Hepatocyte (in vitro differentiated cells): Measurements from ENCODE around the gene TPSB2. TPM values are rescaled to one million over a fixed set of nuclear protein-coding genes. Genes with fewer than 3 reads are reported as not detected.
"Not testable (repeated sequence)": the region's sequence is repeated elsewhere in the genome, so short reads cannot be mapped to it uniquely, and the experiment has no call there.

Experiments used
- DNase-seq: peaks from one replicate; pipeline ENCODE4 v3.0.0-alpha.2; 2016; ENCODE audit warnings: low spot score
- H2AFZ ChIP-seq: fragments of 200-600 bp; sonication (generic); 2 replicates; pipeline ENCODE4 v1.6.0; 2016; ENCODE audit warnings: antibody characterized with exemption, mild to moderate bottlenecking
- H3K27ac ChIP-seq: fragments of 200-600 bp; sonication (generic); 2 replicates; pipeline ENCODE4 v1.5.1; 2016; ENCODE audit warnings: mild to moderate bottlenecking
- H3K27me3 ChIP-seq: fragments of 200-600 bp; sonication (generic); 2 replicates; pipeline ENCODE4 v1.6.1; 2016
- H3K36me3 ChIP-seq: fragments of 200-600 bp; sonication (generic); replicated peaks from 2 replicates; pipeline ENCODE4 v1.5.1; 2016; ENCODE audit warnings: low read depth; ENCODE audit not compliant: insufficient read depth
- H3K4me1 ChIP-seq: fragments of 200-600 bp; sonication (generic); 2 replicates; pipeline ENCODE4 v1.5.1; 2016; ENCODE audit warnings: mild to moderate bottlenecking, moderate library complexity; ENCODE audit not compliant: insufficient read depth
- H3K4me2 ChIP-seq: fragments of 200-600 bp; sonication (generic); 2 replicates; pipeline ENCODE4 v1.6.0; 2016
- H3K4me3 ChIP-seq: fragments of 200-600 bp; sonication (generic); 2 replicates; pipeline ENCODE4 v1.5.1; 2016; ENCODE audit warnings: mild to moderate bottlenecking
- H3K79me2 ChIP-seq: fragments of 200-600 bp; sonication (generic); 2 replicates; pipeline ENCODE4 v1.6.0; 2017; ENCODE audit warnings: mild to moderate bottlenecking
- H3K9me2 ChIP-seq: fragments of 200-600 bp; sonication (generic); replicated peaks from 2 replicates; pipeline ENCODE4 v1.6.0; 2017; ENCODE audit warnings: mild to moderate bottlenecking; ENCODE audit not compliant: insufficient read depth
- H3K9me3 ChIP-seq: fragments of 200-600 bp; sonication (generic); 2 replicates; pipeline ENCODE4 v1.5.1; 2016; ENCODE audit warnings: low read depth, mild to moderate bottlenecking
- H4K20me1 ChIP-seq: fragments of 200-600 bp; sonication (generic); 2 replicates; pipeline ENCODE4 v1.6.0; 2016; ENCODE audit warnings: mild to moderate bottlenecking; ENCODE audit not compliant: insufficient read depth, poor library complexity, severe bottlenecking
- CTCF ChIP-seq: fragments of 200-600 bp; sonication (generic); IDR thresholded peaks from 2 replicates; pipeline ENCODE4 v1.5.1; 2016; ENCODE audit warnings: antibody characterized with exemption, mild to moderate bottlenecking; ENCODE audit not compliant: poor library complexity
- EZH2 ChIP-seq: fragments of 200-600 bp; sonication (generic); IDR thresholded peaks from 2 replicates; pipeline ENCODE4 v1.6.1; 2016; ENCODE audit warnings: antibody characterized with exemption, mild to moderate bottlenecking, borderline replicate concordance
- EZH2phosphoT487 ChIP-seq: fragments of 200-600 bp; sonication (generic); IDR thresholded peaks from one replicate; pipeline ENCODE4 v1.6.1; 2018; ENCODE audit warnings: antibody characterized with exemption, mild to moderate bottlenecking, low read depth, moderate library complexity; ENCODE audit not compliant: unreplicated experiment, severe bottlenecking
- WGBS: methylation state at CpG from one replicate; pipeline ENCODE4 v1.1.6; 2016; ENCODE audit warnings: low lambda C conversion rate; ENCODE audit errors: missing lambda C conversion rate; 5-methylcytosine and 5-hydroxymethylcytosine counted together
- polyA plus RNA-seq: library from polyadenylated mRNA; unstranded; fragments of >200 nt; fragmentation: Nextera tagmentation; extraction: Ambion mirVana; gene quantifications from 2 replicates; pipeline ENCODE4 v1.2.1, GENCODE V29; 2016
- total RNA-seq: library from RNA; depleted of rRNA; stranded (reverse); fragments of >200 nt; gene quantifications from 2 replicates; pipeline ENCODE4 v1.2.3, GENCODE V29; 2014

TPSB2 gene
- total and polyA plus RNA-seq, 2 experiments from 2014 or later = not detected

GRCh38 chr16:1256874-1257322, 26.9 kb upstream of the TPSB2 start:
- no peaks in the 10 kb centered on the region for H4K20me1 ChIP-seq
- H3K79me2 ChIP-seq = no peaks in the 10 kb centered on the region
- WGBS = 89% methylated on average over 22 of the region's 22 CpGs
- H3K9me2 ChIP-seq = no peaks in the 10 kb centered on the region
- no peak overlapping the region for H3K4me3 ChIP-seq
- H3K9me3 ChIP-seq = no peaks in the 10 kb centered on the region
- H3K27me3 ChIP-seq = peaks cover 8% of the 10 kb centered on the region
- H2AFZ ChIP-seq = no peak overlapping the region
- H3K27ac ChIP-seq = no peak overlapping the region
- no peak overlapping the region for H3K4me2 ChIP-seq
- no peak for TF ChIP-seq EZH2phosphoT487
- TF ChIP-seq EZH2 = no peak
- TF ChIP-seq CTCF = no peak
- no peaks in the 10 kb centered on the region for H3K36me3 ChIP-seq
- no peak for DNase-seq
- no peaks in the 10 kb centered on the region for H3K4me1 ChIP-seq

GRCh38 chr16:1256296-1256873, 26.4 kb upstream of the TPSB2 start:
- not testable (repeated sequence) for H3K27me3 ChIP-seq, H3K36me3 ChIP-seq, H3K9me2 ChIP-seq, DNase-seq, H3K79me2 ChIP-seq, H2AFZ ChIP-seq, H3K27ac ChIP-seq, H3K4me2 ChIP-seq, H3K4me3 ChIP-seq, H4K20me1 ChIP-seq, H3K9me3 ChIP-seq, H3K4me1 ChIP-seq
- whole genome bisulfite sequencing = 91% methylated on average over 23 of the region's 23 CpGs

DNA sequence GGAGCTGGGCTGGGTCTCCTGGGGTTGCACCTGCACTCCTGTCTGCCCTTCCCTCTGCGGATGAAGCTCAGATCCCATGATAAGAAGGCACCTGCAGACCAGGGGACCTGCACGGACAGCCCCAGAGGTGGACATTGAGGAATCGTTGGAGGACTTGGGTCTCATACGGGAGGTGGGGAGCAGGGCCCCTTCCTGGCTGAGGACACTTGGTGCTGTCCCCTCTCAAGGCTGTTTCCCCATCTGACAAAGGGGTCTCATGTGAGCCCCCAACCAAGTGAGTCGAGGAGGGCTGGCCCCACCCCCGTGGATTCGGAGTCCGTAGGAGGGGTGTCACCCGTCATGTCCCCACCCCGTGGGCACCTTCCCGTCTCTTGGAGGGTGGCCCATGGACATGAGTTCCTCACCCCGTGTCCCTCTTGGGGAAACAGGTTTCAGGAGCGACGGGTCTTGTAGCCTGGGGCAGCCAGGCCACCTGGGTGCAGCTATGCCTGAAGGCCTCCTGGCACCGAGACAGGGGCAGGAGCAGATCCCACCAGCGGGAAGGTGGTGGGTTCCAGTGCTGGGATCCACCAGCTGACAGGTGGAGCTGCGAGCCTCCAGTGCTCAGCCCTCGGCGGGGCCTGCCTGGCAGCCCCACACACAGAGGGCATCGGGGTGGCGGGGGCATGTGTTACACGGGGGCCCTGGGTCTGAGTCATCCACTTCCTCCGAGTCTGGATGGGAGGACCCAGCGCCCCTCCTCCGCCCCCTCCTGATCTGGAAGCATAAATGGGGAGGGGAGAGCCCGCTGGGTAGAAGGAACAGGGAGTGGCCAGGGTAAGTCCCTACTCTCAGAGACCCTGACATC, 25.5 kb upstream of the TPSB2 start, which contains the start of gene TPSD1:
Gene TPSD1 (plus strand): TSS at position 794 of the 847 bp plus-strand sequence. CDS start 212 bp downstream, outside the sequence.
- H3K79me2 ChIP-seq, H4K20me1 ChIP-seq, H3K9me3 ChIP-seq, H3K27ac ChIP-seq, DNase-seq, H2AFZ ChIP-seq, H3K27me3 ChIP-seq, H3K36me3 ChIP-seq, H3K9me2 ChIP-seq, H3K4me3 ChIP-seq, H3K4me1 ChIP-seq, H3K4me2 ChIP-seq: not testable (repeated sequence)
- 86% methylated on average over 21 of the region's 26 CpGs for WGBS

GRCh38 chr16:1254821-1255220, 24.8 kb upstream of the TPSB2 start:
- no CpG with 5 or more reads among the region's 3 CpGs for WGBS
- not testable (repeated sequence) for H3K9me3 ChIP-seq, H3K4me1 ChIP-seq, H3K4me3 ChIP-seq, H3K9me2 ChIP-seq, H3K79me2 ChIP-seq, H2AFZ ChIP-seq, H3K36me3 ChIP-seq, DNase-seq, H4K20me1 ChIP-seq, H3K27me3 ChIP-seq, H3K27ac ChIP-seq, H3K4me2 ChIP-seq

DNA sequence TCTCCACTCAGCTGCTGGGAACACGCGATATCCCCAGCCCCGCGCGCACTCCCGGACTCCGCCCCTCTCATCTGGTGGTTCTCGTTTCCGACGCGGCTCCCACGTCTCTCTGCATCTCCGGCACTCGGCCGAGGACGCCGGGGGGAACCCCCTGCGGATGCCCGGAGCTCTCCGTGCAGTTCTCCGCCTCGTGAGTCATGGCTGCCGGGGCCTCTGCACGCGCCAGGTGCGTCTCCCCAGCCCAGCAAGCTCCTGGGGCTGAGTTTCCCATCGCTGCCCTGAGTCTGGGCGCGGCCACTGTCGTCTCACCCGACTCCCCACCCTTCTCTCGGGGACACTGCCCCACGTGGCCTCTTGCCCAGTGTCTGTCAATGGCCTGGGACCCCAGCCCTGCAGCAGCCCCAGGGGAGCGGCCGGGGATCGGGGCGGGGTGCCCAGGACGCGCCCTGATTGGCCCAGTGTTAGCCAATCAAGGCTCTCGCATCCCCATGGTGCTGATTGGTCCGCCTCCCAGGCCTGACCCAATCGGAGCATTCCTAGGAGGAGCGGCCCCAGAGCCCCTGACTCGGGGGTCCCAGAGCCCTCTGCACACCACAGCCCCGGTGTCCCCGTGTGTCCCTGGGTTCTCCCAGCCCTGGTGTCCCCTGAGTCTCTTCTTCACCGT, 23.8 kb upstream of the TPSB2 start:
- H3K4me3 ChIP-seq, H2AFZ ChIP-seq, DNase-seq, H3K27me3 ChIP-seq, H3K27ac ChIP-seq, H3K4me1 ChIP-seq, H3K9me3 ChIP-seq, H3K36me3 ChIP-seq, H4K20me1 ChIP-seq, H3K79me2 ChIP-seq, H3K4me2 ChIP-seq, H3K9me2 ChIP-seq: not testable (repeated sequence)
- no CpG with 5 or more reads among the region's 47 CpGs for WGBS

DNA sequence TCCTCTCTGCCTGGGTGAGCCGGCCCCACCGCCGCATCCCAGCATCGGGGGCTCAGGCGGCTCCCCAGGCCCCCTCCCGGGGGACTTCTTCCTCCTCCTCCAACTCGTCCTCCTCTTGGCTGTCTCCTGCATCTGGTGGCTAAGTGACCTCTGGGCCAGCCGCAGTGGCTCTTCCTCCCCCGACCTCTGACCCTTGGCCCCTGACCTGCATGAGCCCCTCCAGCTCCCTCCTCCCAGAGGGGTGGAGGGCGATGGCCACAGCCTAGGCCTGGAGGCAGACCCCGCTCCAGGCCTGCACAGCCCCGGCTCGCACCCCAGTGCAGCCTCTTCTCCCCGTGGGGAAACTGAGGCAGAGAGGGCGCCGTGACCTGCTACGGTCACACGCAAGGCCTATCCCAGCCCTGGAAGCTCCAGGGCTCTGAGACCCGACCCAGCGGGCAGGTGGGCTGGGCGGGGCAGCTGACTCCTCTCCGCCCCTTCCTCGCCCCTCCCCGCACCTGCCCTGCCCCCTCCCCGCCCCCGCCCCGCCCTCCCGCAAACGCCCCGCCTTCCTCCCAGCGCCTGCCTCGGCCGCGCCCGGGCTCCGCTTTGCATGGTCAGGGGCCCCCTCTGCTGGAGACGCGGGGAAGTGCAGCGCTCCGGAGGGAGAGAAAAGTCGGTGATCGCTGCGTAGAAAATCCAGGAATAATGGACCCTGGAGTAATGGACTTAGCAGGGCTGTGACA, 19.2 kb upstream of the TPSB2 start:
- H3K27ac ChIP-seq, H3K4me1 ChIP-seq: not testable (repeated sequence)

GRCh38 chr16:1247903-1248537, 18.0 kb upstream of the TPSB2 start:
- WGBS = 92% methylated on average over 13 of the region's 14 CpGs
- not testable (repeated sequence) for H3K27me3 ChIP-seq, H3K9me2 ChIP-seq, DNase-seq, H4K20me1 ChIP-seq, H3K36me3 ChIP-seq, H3K4me1 ChIP-seq, H2AFZ ChIP-seq, H3K9me3 ChIP-seq, H3K27ac ChIP-seq, H3K4me2 ChIP-seq, H3K79me2 ChIP-seq, H3K4me3 ChIP-seq

More for the DNA sequence above, 19.2 kb upstream of the TPSB2 start:
- H2AFZ ChIP-seq, DNase-seq, H3K9me3 ChIP-seq, H3K36me3 ChIP-seq, H3K4me3 ChIP-seq, H4K20me1 ChIP-seq, H3K4me2 ChIP-seq, H3K9me2 ChIP-seq, H3K27me3 ChIP-seq, H3K79me2 ChIP-seq: not testable (repeated sequence)
- no CpG with 5 or more reads among the region's 43 CpGs for WGBS
